Vagina (tissue), 2 donors: ENCODE results near the gene KLHL25. TPM values are rescaled to one million over a fixed set of nuclear protein-coding genes. Genes with fewer than 3 reads are reported as not detected.

Source experiments
- DNase-seq, 2 donors: peaks; one replicate each; pipeline ENCODE4 v3.0.0-alpha.2; 2017; ENCODE audit errors: extremely low spot score in 2 of 2
- H3K27ac ChIP-seq: fragments of 200-600 bp; sonication (generic); one replicate; pipeline ENCODE4 v1.5.1; 2019
- H3K27me3 ChIP-seq: fragments of 200-600 bp; sonication (generic); one replicate; pipeline ENCODE4 v1.5.1; 2019
- H3K36me3 ChIP-seq, 2 donors: fragments of 200-600 bp; sonication (generic); one replicate each; pipeline ENCODE4 v1.5.1; 2017 to 2019
- H3K4me1 ChIP-seq: fragments of 200-600 bp; sonication (generic); one replicate; pipeline ENCODE4 v1.5.1; 2019
- H3K4me3 ChIP-seq, 2 donors: fragments of 200-600 bp; sonication (generic); 1 replicate in 1 of 2; 2 replicates in 1 of 2; pipeline ENCODE4 v1.5.1; 2016 to 2019
- H3K9me3 ChIP-seq: fragments of 200-600 bp; sonication (generic); one replicate; pipeline ENCODE4 v1.5.1; 2019
- POLR2A ChIP-seq, 2 donors: fragments of 450-650 bp; IDR thresholded peaks; one replicate each; pipeline ENCODE4 v1.6.1; 2017; ENCODE audit warnings: antibody characterized with exemption in 2 of 2, mild to moderate bottlenecking in 2 of 2, moderate library complexity in 2 of 2
- POLR2AphosphoS5 ChIP-seq, 2 donors: sonication (generic); formaldehyde crosslinking; IDR thresholded peaks; one replicate each; pipeline ENCODE4 v1.9.0; 2017; ENCODE audit warnings: antibody characterized with exemption in 2 of 2, mild to moderate bottlenecking in 2 of 2, low read depth in 1 of 2; ENCODE audit not compliant: insufficient read depth in 1 of 2
- intact Hi-C: fragments of 100-400 bp; cut with DNase I; formaldehyde crosslinking; loops from one replicate; pipeline ENCODE4 v1.15.1; 2023
- total RNA-seq: library from RNA; depleted of rRNA; stranded (reverse); fragments of >200 nt; gene quantifications from one replicate; pipeline ENCODE4 v1.2.3, GENCODE V29; 2016
- TF ChIP-seq, protein P1 (sequence below), 3 experiments: fragments of 450-650 bp in 2 of 3; fragments of 200-600 bp in 1 of 3; sonication (generic) in 1 of 3; IDR thresholded peaks; one replicate each; pipeline ENCODE4 v1.5.1; 2017 to 2019; ENCODE audit warnings: antibody characterized with exemption in 3 of 3, mild to moderate bottlenecking in 2 of 3, moderate library complexity in 2 of 3

Gene KLHL25
- total RNA-seq, 1 donor from 2014 or later: 9.6 TPM

DNA sequence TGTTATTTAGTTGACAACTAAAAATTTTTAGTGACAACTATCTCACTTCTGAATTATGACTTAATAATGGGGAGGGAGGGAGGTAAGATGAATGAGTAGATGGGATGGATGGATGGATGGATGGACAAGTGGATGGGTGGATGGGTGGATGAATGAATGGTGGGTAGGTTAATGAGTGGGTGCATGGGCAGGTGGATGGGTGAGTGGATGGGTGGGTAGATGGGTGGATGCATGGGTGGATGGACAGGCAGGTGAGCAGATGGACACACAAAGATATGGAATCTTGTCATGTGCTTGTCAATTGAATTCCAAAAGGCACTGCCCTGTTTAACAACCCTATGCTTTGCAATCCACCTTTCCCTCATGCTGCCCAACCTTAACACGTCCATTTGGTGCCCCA is 41.5 kb downstream of the KLHL25 start:
- Histone ChIP-seq H3K36me3 (no peaks in the 10 kb centered on the region), H3K4me1 (peaks cover 27% of the 10 kb centered on the region), H3K27me3 (no peaks in the 10 kb centered on the region), H3K27ac (no peak overlapping the region), H3K9me3 (no peaks in the 10 kb centered on the region), H3K4me3 (no peak overlapping the region)
- DNase-seq: no peak
- intact Hi-C loops: loop anchor here (5.0 kb wide), 1 partner anchor 39 kb away; the partner anchor contains the start of gene KLHL25
- TF ChIP-seq POLR2A (IDR thresholded peaks at IDR 0.05) (no peak), POLR2AphosphoS5 (IDR thresholded peaks at IDR 0.05; ENCODE audit: insufficient read depth in 1 of 2, low read depth in 1 of 2) (no peak)
- TF ChIP-seq, protein P1, sequence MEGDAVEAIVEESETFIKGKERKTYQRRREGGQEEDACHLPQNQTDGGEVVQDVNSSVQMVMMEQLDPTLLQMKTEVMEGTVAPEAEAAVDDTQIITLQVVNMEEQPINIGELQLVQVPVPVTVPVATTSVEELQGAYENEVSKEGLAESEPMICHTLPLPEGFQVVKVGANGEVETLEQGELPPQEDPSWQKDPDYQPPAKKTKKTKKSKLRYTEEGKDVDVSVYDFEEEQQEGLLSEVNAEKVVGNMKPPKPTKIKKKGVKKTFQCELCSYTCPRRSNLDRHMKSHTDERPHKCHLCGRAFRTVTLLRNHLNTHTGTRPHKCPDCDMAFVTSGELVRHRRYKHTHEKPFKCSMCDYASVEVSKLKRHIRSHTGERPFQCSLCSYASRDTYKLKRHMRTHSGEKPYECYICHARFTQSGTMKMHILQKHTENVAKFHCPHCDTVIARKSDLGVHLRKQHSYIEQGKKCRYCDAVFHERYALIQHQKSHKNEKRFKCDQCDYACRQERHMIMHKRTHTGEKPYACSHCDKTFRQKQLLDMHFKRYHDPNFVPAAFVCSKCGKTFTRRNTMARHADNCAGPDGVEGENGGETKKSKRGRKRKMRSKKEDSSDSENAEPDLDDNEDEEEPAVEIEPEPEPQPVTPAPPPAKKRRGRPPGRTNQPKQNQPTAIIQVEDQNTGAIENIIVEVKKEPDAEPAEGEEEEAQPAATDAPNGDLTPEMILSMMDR (IDR thresholded peaks at IDR 0.05): no peak

DNA sequence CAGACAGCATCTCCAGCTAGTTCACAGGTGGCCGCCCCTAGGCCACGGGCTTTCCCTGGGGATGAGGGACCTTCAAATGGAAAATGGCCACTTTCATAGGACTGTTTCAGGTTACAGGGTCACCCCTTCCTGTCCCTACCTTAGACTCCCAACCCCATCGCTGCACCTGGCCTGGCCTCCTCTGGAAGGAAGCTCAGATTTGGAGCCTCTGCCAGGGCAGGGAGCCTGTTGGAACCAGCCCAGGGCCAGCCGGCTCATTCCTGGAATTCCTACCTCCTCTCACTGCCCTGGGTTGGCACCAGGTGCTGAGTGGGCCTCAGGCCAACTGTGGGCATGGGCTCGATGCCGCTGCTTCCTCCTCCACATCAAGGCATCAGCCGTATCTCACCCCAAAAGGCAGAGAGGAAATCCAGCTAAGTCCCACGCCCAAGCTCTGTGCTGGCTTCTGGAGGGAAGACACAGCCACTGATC is 42.2 kb downstream of the KLHL25 start:
- Histone ChIP-seq H3K27ac (no peak overlapping the region), H3K27me3 (no peaks in the 10 kb centered on the region), H3K36me3 (peaks cover 0 to 3% of the 10 kb centered on the region in 2 donors), H3K4me3 (no peak overlapping the region), H3K4me1 (peaks cover 30% of the 10 kb centered on the region), H3K9me3 (no peaks in the 10 kb centered on the region)
- TF ChIP-seq, protein P1 (IDR thresholded peaks at IDR 0.05): no peak
- TF ChIP-seq POLR2A (IDR thresholded peaks at IDR 0.05) (no peak), POLR2AphosphoS5 (IDR thresholded peaks at IDR 0.05; ENCODE audit: insufficient read depth in 1 of 2, low read depth in 1 of 2) (no peak)
- no peak for DNase-seq
- intact Hi-C loops: loop anchor here (5.0 kb wide), 1 partner anchor 40 kb away; the partner anchor contains the start of gene KLHL25

DNA sequence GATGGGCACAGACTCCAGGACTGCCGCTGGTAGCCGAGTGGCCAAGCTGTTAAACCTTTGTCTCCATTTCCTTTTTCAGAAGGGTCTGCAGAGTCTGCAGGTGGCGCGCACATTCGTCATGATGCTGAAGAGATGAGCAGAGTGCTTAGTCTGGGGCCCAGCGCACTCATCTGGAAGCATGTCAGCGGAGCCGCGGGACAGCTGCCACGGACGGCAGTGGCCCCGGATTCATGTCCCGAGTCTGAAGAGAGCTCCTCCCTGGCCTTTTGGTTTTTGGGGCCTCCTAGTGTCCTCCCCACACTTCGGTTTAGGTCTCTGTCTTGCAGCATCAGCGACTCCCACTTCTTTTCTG is 42.6 kb downstream of the KLHL25 start:
- no peaks in the 10 kb centered on the region for H3K27me3 ChIP-seq
- intact Hi-C loops: loop anchor here (5.0 kb wide), 1 partner anchor 40 kb away; the partner anchor contains the start of gene KLHL25
- H3K27ac ChIP-seq: peak overlapping the region; percentile 75
- no peak for DNase-seq
- H3K9me3 ChIP-seq: no peaks in the 10 kb centered on the region
- peaks cover 30% of the 10 kb centered on the region for H3K4me1 ChIP-seq
- H3K4me3 ChIP-seq: no peak overlapping the region
- H3K36me3 ChIP-seq: peaks cover 0 to 8% of the 10 kb centered on the region in 2 donors
- TF ChIP-seq, protein P1 (IDR thresholded peaks at IDR 0.05): no peak
- TF ChIP-seq POLR2A (IDR thresholded peaks at IDR 0.05) (no peak), POLR2AphosphoS5 (IDR thresholded peaks at IDR 0.05; ENCODE audit: insufficient read depth in 1 of 2, low read depth in 1 of 2) (no peak)

DNA sequence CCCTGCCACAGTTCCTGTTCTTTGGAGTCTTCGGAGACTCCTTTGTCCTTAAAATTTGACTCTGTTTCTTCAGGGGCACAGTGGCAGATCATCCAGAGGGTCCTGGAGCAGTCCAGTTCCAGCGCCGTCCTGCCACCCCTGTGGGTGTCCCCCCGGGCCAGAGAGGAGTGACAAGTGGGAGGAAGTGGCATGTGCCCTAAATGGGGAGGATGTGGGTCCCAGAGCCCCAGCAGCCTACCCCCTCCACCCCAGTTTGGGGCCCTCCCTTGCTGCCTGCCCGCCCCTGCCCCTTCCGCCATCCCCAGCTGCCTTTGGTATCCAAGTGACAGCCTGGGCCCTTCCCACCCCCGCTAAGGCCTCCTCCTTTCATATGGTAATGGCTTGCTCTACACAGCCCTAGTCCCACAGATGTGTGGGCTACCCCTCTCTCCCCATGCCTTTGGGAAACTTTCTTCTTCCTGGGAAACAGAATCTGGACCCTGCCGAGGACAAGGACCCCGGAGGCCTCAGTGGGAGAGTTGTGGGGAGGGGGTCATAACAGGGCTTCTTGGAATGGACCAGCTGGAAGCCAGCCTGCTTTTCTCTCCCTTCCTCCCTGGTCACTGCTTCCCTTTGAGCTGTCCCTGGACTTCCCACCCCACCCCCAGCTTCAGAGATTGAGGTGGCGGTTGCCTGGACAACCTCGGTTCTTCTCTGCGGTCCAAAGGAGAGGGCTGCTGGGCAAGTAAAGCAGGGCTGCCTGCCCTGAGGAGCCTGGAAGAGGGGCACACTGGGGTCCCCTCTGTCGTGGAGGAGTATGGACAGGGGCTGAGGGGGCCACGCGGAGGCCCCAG is 43.2 kb downstream of the KLHL25 start:
- Histone ChIP-seq H3K27me3 (no peaks in the 10 kb centered on the region), H3K27ac (peak overlapping the region; percentile 75), H3K4me1 (peaks cover 30% of the 10 kb centered on the region), H3K4me3 (peak overlapping the region in 1 of 2 donors; percentile 28), H3K9me3 (no peaks in the 10 kb centered on the region), H3K36me3 (peaks cover 0 to 13% of the 10 kb centered on the region in 2 donors)
- intact Hi-C loops: loop anchor here (5.0 kb wide), 1 partner anchor 41 kb away; the partner anchor contains the start of gene KLHL25
- DNase-seq: no peak
- TF ChIP-seq, protein P1 (IDR thresholded peaks at IDR 0.05): no peak
- TF ChIP-seq POLR2AphosphoS5 (IDR thresholded peaks at IDR 0.05; ENCODE audit: insufficient read depth in 1 of 2, low read depth in 1 of 2): no peak
- TF ChIP-seq POLR2A (IDR thresholded peaks at IDR 0.05): no peak
